Left ventricle myocardium inferior (tissue), 1 donor: ENCODE data around the gene KAT14. TPM values are rescaled to one million over a fixed set of nuclear protein-coding genes. Genes with fewer than 3 reads are reported as not detected.

ENCODE experiments used
- DNase-seq: peaks from one replicate; pipeline ENCODE4 v3.0.0-alpha.2; 2020
- H3K27ac ChIP-seq: fragments of 200-600 bp; replicated peaks from 2 replicates; pipeline ENCODE4 v1.8.0; 2021
- H3K27me3 ChIP-seq: fragments of 200-600 bp; 2 replicates; pipeline ENCODE4 v1.8.0; 2021; ENCODE audit warnings: low read depth
- H3K36me3 ChIP-seq: fragments of 200-600 bp; 2 replicates; pipeline ENCODE4 v1.8.0; 2021
- H3K4me1 ChIP-seq: fragments of 200-600 bp; 2 replicates; pipeline ENCODE4 v1.8.0; 2021
- H3K4me3 ChIP-seq: fragments of 200-600 bp; 2 replicates; pipeline ENCODE4 v1.8.0; 2021; ENCODE audit warnings: mild to moderate bottlenecking, moderate library complexity
- H3K9me3 ChIP-seq: fragments of 200-600 bp; replicated peaks from 2 replicates; pipeline ENCODE4 v1.8.0; 2021
- intact Hi-C: fragments of 100-400 bp; cut with micrococcal nuclease; formaldehyde crosslinking; loops from one replicate; pipeline ENCODE4 v1.11.0; 2022
- total RNA-seq: library from RNA; stranded (reverse); fragmentation: NEBNext Ultra II Directional; extraction: Animal tissue kit (Norgen Biotek cat#: 25700); gene quantifications from one replicate; pipeline ENCODE4 v1.2.1, GENCODE V29; 2021
- TF ChIP-seq, protein P1 (sequence below): fragments of 200-600 bp; IDR thresholded peaks from 2 replicates; pipeline ENCODE4 v1.8.0; 2021; ENCODE audit warnings: antibody characterized with exemption, mild to moderate bottlenecking, borderline replicate concordance
- donor health status: DM: no; HTN: yes; CAD: no; lungs with severe emphysema.

KAT14 gene
- total RNA-seq, 1 donor from 2014 or later: 10.7 TPM

DNA sequence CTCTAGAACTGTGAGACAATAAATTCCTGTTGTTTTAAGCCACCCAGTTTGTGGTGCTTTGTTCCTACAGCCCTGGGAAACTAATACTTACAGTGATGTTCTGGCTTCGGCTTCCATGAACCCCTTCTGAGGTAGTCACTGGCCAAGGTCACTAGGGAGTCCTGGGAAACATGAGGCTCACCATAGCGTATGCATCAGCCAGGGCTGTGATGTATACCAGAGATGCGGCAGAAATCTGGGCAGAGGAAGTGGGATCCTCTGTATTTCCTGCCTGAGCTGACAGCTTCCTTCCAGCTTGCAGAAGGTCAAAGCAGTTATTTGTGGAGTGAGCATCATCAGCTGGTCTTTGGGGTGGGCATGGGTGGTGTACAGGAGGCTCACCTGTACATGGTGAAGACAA is 27.9 kb downstream of the KAT14 start:
- H3K36me3 ChIP-seq: peaks cover 51% of the 10 kb centered on the region
- H3K27me3 ChIP-seq: no peaks in the 10 kb centered on the region
- TF ChIP-seq, protein P1, sequence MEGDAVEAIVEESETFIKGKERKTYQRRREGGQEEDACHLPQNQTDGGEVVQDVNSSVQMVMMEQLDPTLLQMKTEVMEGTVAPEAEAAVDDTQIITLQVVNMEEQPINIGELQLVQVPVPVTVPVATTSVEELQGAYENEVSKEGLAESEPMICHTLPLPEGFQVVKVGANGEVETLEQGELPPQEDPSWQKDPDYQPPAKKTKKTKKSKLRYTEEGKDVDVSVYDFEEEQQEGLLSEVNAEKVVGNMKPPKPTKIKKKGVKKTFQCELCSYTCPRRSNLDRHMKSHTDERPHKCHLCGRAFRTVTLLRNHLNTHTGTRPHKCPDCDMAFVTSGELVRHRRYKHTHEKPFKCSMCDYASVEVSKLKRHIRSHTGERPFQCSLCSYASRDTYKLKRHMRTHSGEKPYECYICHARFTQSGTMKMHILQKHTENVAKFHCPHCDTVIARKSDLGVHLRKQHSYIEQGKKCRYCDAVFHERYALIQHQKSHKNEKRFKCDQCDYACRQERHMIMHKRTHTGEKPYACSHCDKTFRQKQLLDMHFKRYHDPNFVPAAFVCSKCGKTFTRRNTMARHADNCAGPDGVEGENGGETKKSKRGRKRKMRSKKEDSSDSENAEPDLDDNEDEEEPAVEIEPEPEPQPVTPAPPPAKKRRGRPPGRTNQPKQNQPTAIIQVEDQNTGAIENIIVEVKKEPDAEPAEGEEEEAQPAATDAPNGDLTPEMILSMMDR: no peak
- peaks cover 9% of the 10 kb centered on the region for H3K4me1 ChIP-seq
- H3K9me3 ChIP-seq: no peaks in the 10 kb centered on the region
- no peak overlapping the region for H3K4me3 ChIP-seq
- intact Hi-C loops: no loop called here
- no peak for DNase-seq
- no peak overlapping the region for H3K27ac ChIP-seq

DNA sequence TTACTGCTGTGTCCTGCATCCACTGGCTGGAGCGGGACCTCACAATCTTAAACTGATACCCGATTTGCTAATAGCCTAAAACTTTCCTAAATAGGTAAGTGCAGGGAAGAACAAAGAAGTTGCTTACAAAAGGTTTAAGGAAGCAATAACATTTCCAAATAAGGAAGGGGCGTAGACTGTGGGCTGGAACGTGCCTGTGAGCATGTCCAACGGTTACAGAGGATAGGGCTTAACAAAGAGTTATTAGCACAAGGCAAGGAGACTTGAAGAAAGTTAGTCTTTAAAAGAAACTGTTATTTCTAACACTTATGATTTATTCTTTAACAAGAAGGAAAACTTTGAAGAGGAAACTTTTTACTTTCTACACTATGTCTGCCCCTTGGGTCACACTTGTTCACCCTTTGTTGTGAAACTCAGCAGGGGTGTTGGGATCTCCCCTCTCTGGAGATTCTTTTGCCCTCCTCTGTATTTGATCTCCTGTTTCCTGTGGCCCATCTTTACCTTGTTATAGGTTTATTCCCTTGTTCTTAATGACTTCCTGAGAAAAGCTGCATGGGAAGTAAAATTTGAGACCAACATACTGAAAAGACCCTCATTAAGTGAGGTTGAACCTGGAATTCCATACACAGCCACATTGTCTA is 28.7 kb downstream of the KAT14 start:
- TF ChIP-seq, protein P1: no peak
- H3K9me3 ChIP-seq: no peaks in the 10 kb centered on the region
- intact Hi-C loops: no loop called here
- peaks cover 50% of the 10 kb centered on the region for H3K36me3 ChIP-seq
- DNase-seq: no peak
- H3K4me3 ChIP-seq: no peak overlapping the region
- no peaks in the 10 kb centered on the region for H3K27me3 ChIP-seq
- H3K27ac ChIP-seq: no peak overlapping the region
- peaks cover 9% of the 10 kb centered on the region for H3K4me1 ChIP-seq

DNA sequence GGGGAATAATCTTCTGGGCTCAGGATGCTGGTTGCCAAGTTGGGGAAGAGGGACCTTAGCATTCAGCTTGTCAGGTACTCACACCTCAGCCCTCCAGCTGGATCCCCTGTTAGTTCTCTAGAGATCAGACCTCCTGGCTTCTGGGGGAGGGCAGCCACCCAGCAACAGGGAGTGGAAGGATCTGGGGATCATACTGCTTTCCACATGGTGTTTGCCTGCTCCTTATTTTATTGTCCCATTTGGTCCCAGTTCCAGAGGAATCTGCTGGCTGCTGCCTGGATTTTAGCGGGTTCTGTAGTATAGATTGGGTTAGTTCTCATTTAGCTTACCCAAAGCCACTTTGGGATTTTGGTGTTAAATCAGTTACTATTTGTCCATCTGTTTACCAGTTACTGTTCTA is 29.3 kb downstream of the KAT14 start:
- TF ChIP-seq, protein P1: no peak
- Histone ChIP-seq H3K4me3 (no peak overlapping the region), H3K27ac (no peak overlapping the region), H3K27me3 (no peaks in the 10 kb centered on the region), H3K4me1 (peaks cover 9% of the 10 kb centered on the region), H3K9me3 (no peaks in the 10 kb centered on the region), H3K36me3 (peaks cover 50% of the 10 kb centered on the region)
- intact Hi-C loops: no loop called here
- DNase-seq: no peak

DNA sequence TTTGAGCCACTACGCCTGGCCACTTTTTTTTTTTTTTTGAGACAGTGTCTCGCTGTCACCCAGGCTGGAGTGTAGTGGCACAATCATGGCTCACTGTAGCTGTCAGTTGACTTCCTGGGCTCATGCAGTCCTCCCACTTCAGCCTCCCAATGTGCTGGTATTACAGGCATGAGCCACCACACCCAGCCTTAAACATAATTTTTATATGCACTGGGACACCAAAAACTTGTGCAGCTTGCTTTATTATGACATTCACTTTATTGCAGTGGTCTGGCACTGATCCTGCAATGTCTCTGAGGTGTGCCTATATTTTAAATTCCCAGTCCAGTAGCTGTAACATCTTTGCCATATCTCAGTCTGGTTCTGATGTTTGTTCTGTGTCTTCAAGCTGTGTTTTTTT is 34.7 kb downstream of the KAT14 start:
- intact Hi-C loops: no loop called here
- TF ChIP-seq, protein P1: no peak
- H3K4me1 ChIP-seq: no peaks in the 10 kb centered on the region
- no peaks in the 10 kb centered on the region for H3K9me3 ChIP-seq
- H3K36me3 ChIP-seq: peaks cover 21% of the 10 kb centered on the region
- no peaks in the 10 kb centered on the region for H3K27me3 ChIP-seq
- no peak for DNase-seq
- no peak overlapping the region for H3K4me3 ChIP-seq
- H3K27ac ChIP-seq: no peak overlapping the region

DNA sequence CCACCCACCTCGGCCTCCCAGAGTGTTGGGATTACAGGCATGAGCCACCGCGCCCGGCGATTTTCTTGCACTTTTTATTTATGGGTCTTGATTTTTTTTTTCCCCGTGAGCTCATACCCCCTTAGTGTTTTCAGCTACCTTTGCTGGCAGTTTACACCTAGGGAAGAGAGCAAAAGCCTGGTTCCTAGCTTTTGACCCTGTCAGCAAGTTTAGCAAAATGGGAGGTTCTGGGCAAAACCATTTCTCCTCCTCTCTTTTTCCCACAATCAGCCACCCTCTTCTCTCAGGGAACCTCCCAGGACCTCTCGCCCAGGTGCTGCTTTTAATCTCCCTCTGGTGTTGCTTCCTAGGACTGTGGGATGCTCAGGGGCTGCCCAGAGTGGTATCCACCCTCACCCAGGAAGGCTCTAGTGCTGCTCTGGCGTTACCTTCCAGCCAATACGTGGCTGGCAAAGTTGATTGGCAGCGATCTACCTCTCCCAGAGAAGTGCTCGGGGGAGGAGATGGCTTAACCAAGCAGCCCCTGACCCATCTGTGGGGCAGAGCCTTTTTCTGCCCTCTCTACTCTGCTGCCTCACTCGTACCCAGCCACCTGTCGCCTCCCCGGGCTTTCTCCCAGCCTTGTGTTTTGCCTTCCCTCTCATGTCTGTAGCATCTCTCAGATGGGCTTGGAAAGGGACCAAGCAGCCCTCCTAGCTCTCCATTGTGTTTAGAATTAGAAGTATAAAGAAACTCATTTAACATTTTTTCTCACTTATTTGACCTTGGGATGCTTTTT is 37.4 kb downstream of the KAT14 start:
- Histone ChIP-seq H3K27me3 (no peaks in the 10 kb centered on the region), H3K36me3 (peaks cover 33% of the 10 kb centered on the region), H3K4me1 (no peaks in the 10 kb centered on the region), H3K27ac (no peak overlapping the region), H3K9me3 (peaks cover 10% of the 10 kb centered on the region), H3K4me3 (no peak overlapping the region)
- no peak for DNase-seq
- TF ChIP-seq, protein P1: no peak
- intact Hi-C loops: no loop called here
